PC-9 (cell line): Measurements from ENCODE around the gene LRRC23. TPM values are rescaled to one million over a fixed set of nuclear protein-coding genes. Genes with fewer than 3 reads are reported as not detected.
"Not testable (repeated sequence)": the region's sequence is repeated elsewhere in the genome, so short reads cannot be mapped to it uniquely, and the experiment has no call there.

Source experiments
- BruUV-seq: library from RNA; stranded (reverse); fragments of 400-500 nt; replicated peaks from 2 replicates; lab custom pipeline; 2021; lab: Mats Ljungman, UMichigan
- CTCF ChIA-PET: fragments of 300-600 bp; sonication (Branson Sonifier 250); formaldehyde crosslinking; loops from one replicate; lab custom pipeline; 2022; ENCODE audit warnings: antibody characterized with exemption; lab: Charles Lee
- POLR2A ChIA-PET: fragments of 300-600 bp; sonication (Branson Sonifier 250); formaldehyde crosslinking; loops from one replicate; lab custom pipeline; 2022; ENCODE audit warnings: antibody characterized with exemption; ENCODE audit not compliant: unreplicated experiment; lab: Charles Lee
- DNase-seq, 2 experiments: peaks; one replicate each; pipeline versions ENCODE4 v3.0.0 to v3.0.0-alpha.2; 2015 to 2022; ENCODE audit warnings: mixed read lengths in 1 of 2
- H2AFZ ChIP-seq: fragments of 200-600 bp; sonication (generic); 2 replicates; pipeline ENCODE4 v1.8.1; 2017; ENCODE audit warnings: antibody characterized with exemption
- H3F3A ChIP-seq: fragments of 200-600 bp; sonication (generic); 2 replicates; pipeline ENCODE4 v1.8.1; 2017; ENCODE audit warnings: antibody characterized with exemption, mild to moderate bottlenecking, low read depth; ENCODE audit not compliant: insufficient read depth
- H3K27ac ChIP-seq: fragments of 200-600 bp; sonication (generic); 2 replicates; pipeline ENCODE4 v1.6.1; 2016; ENCODE audit warnings: mixed run types
- H3K27me3 ChIP-seq: fragments of 200-600 bp; sonication (generic); 2 replicates; pipeline ENCODE4 v1.6.1; 2016; ENCODE audit warnings: low read depth, mixed run types; ENCODE audit not compliant: insufficient read depth
- H3K36me3 ChIP-seq: fragments of 200-600 bp; sonication (generic); 2 replicates; pipeline ENCODE4 v1.6.1; 2016; ENCODE audit warnings: low read depth, mixed run types
- H3K4me1 ChIP-seq: fragments of 200-600 bp; sonication (generic); replicated peaks from 2 replicates; pipeline ENCODE4 v1.6.1; 2016; ENCODE audit warnings: mixed run types; ENCODE audit not compliant: insufficient read depth
- H3K4me2 ChIP-seq: fragments of 200-600 bp; sonication (generic); 2 replicates; pipeline ENCODE4 v1.6.1; 2017; ENCODE audit warnings: mixed run types
- H3K4me3 ChIP-seq: fragments of 200-600 bp; sonication (generic); 2 replicates; pipeline ENCODE4 v1.6.1; 2016; ENCODE audit warnings: mixed run types
- H3K79me2 ChIP-seq: fragments of 200-600 bp; sonication (generic); 2 replicates; pipeline ENCODE4 v1.6.1; 2017; ENCODE audit warnings: low read depth, mixed run types
- H3K9me2 ChIP-seq: fragments of 200-600 bp; sonication (generic); 2 replicates; pipeline ENCODE4 v1.8.1; 2017; ENCODE audit warnings: mild to moderate bottlenecking; ENCODE audit not compliant: insufficient read depth
- H3K9me3 ChIP-seq: fragments of 200-600 bp; sonication (generic); 2 replicates; pipeline ENCODE4 v1.8.1; 2016; ENCODE audit warnings: low read depth; ENCODE audit not compliant: insufficient read depth
- H4K20me1 ChIP-seq: fragments of 200-600 bp; sonication (generic); 2 replicates; pipeline ENCODE4 v1.8.1; 2017; ENCODE audit not compliant: insufficient read depth
- CTCF ChIP-seq: fragments of 200-600 bp; sonication (generic); conservative IDR thresholded peaks from 2 replicates; pipeline ENCODE4 v1.6.1; 2017; ENCODE audit warnings: mixed run types, antibody characterized with exemption, mild to moderate bottlenecking, moderate library complexity
- EZH2 ChIP-seq: fragments of 200-600 bp; sonication (generic); IDR thresholded peaks from 2 replicates; pipeline ENCODE4 v1.8.0; 2017; ENCODE audit warnings: antibody characterized with exemption, low read depth
- intact Hi-C: fragments of 100-400 bp; cut with micrococcal nuclease; formaldehyde crosslinking; loops from one replicate; pipeline ENCODE4 v1.10.0; 2022; ENCODE audit not compliant: unreplicated experiment
- total RNA-seq: library from RNA; stranded (reverse); gene quantifications from 2 replicates; pipeline ENCODE4 v1.2.3, GENCODE V29; 2021

LRRC23 gene
- total RNA-seq, 1 experiment from 2014 or later = 29.3 TPM

GRCh38 chr12:6890789-6891645 is 13.6 kb upstream of the LRRC23 start:
- H3K9me2 ChIP-seq = no peaks in the 10 kb centered on the region
- H3K27me3 ChIP-seq = no peaks in the 10 kb centered on the region
- peaks cover 12% of the 10 kb centered on the region; the same call in 1 of the 2 replicates for H3F3A ChIP-seq
- ChIA-PET CTCF (interaction anchor here (0.5 to 2.0 kb wide), 9 partner anchors 13 to 202 kb away, joined by 3 to 12 read pairs (median 5); partner anchors contain the start of genes LRRC23, SPSB2 and ZNF384), POLR2A (interaction anchor here (0.6 to 1.6 kb wide), 12 partner anchors 18 to 517 kb away, joined by 3 to 20 read pairs (median 4); partner anchors contain the start of genes C12orf57, LPCAT3, RNU7-1 and SPSB2)
- no TSS peak for BruUV-seq
- peak overlapping the region; percentile 90 for H3K27ac ChIP-seq
- DNase-seq = peak; percentile 89 to 100
- H3K79me2 ChIP-seq = no peaks in the 10 kb centered on the region
- TF ChIP-seq EZH2 (no peak), CTCF (peak; percentile 74)
- H2AFZ ChIP-seq = peak overlapping the region; percentile 92
- H3K36me3 ChIP-seq = no peaks in the 10 kb centered on the region
- no peaks in the 10 kb centered on the region for H4K20me1 ChIP-seq
- intact Hi-C loops = loop anchor here (1.0 kb wide), 3 partner anchors 18 to 40 kb away; partner anchors contain the start of genes CDCA3 and SPSB2
- peak overlapping the region; percentile 57 for H3K4me3 ChIP-seq
- H3K4me2 ChIP-seq = peak overlapping the region; percentile 80
- peaks cover 15% of the 10 kb centered on the region for H3K4me1 ChIP-seq
- no peaks in the 10 kb centered on the region for H3K9me3 ChIP-seq

- Histone ChIP-seq H3K4me3 (peak overlapping the region; percentile 57), H3F3A (peaks cover 12% of the 10 kb centered on the region; the same call in 1 of the 2 replicates), H3K27me3 (no peaks in the 10 kb centered on the region), H3K4me1 (peaks cover 18% of the 10 kb centered on the region), H3K27ac (peak overlapping the region; percentile 30), H3K79me2 (no peaks in the 10 kb centered on the region), H3K4me2 (peak overlapping the region; percentile 79), H4K20me1 (no peaks in the 10 kb centered on the region), H2AFZ (peak overlapping the region; percentile 92), H3K9me2 (no peaks in the 10 kb centered on the region), H3K36me3 (no peaks in the 10 kb centered on the region), H3K9me3 (no peaks in the 10 kb centered on the region)
- no peak for DNase-seq
- BruUV-seq = TSS peak; percentile 65
- ChIA-PET CTCF (interaction anchor here (0.5 to 2.0 kb wide), 10 partner anchors 12 to 203 kb away, joined by 3 to 12 read pairs (median 5); partner anchors contain the start of genes LRRC23, SPSB2 and ZNF384), POLR2A (interaction anchor here (0.6 to 1.6 kb wide), 9 partner anchors 19 to 517 kb away, joined by 3 to 20 read pairs (median 4); partner anchors contain the start of genes LPCAT3 and SPSB2)
- intact Hi-C loops = loop anchor here (1.0 kb wide), 3 partner anchors 18 to 40 kb away; partner anchors contain the start of genes CDCA3 and SPSB2
- TF ChIP-seq CTCF (no peak), EZH2 (no peak)
Measured at GRCh38 chr12:6891646-6892001, 13.0 kb upstream of the LRRC23 start.

GRCh38 chr12:6892683-6893082 is 11.9 kb upstream of the LRRC23 start:
- H3K79me2 ChIP-seq, H3K27ac ChIP-seq, H3K9me3 ChIP-seq, H3K36me3 ChIP-seq, BruUV-seq, H3K9me2 ChIP-seq, H2AFZ ChIP-seq, DNase-seq, H3K27me3 ChIP-seq, H3K4me2 ChIP-seq, H4K20me1 ChIP-seq, H3K4me3 ChIP-seq, intact Hi-C loops: not testable (repeated sequence)
- ChIA-PET CTCF (interaction anchor here (0.7 to 2.0 kb wide), 3 partner anchors 20 to 68 kb away, joined by 3 to 13 read pairs (median 12); partner anchors contain the start of gene SPSB2), POLR2A (interaction anchor here (0.6 kb wide), 1 partner anchor 136 kb away, joined by 22 read pairs; no protein-coding TSS in a partner anchor)
- Histone ChIP-seq H3F3A (peaks cover 12% of the 10 kb centered on the region; the same call in 1 of the 2 replicates), H3K4me1 (peaks cover 21% of the 10 kb centered on the region)
